HepG2 (cell line): ENCODE data around the gene ZNF526. TPM values are rescaled to one million over a fixed set of nuclear protein-coding genes. Genes with fewer than 3 reads are reported as not detected.
A peak's percentile ranks its signal among the peaks of the same experiment; 100 is the strongest.

ENCODE experiments used
- ATAC-seq: fragments of 200-7000 bp; cut with Tn5 transposase; 3 replicates; pipeline ENCODE4 v1.9.1; 2020; ENCODE audit warnings: mild to moderate bottlenecking, moderate library complexity
- BruUV-seq: library from RNA; stranded (reverse); fragments of 400-500 nt; replicated peaks from 2 replicates; lab custom pipeline; 2021; lab: Mats Ljungman, UMichigan
- CTCF ChIA-PET: fragments of 300-600 bp; formaldehyde crosslinking; extraction: SDS; loops from one replicate; lab custom pipeline; 2021; ENCODE audit warnings: low total read pairs, inconsistent platforms, low intra/inter-chr PET ratio; lab: Yijun Ruan, JAX
- POLR2A ChIA-PET: fragments of 350-600 bp; sonication (Branson Sonifier 250); formaldehyde crosslinking; loops from one replicate; lab custom pipeline; 2020; ENCODE audit warnings: antibody characterized with exemption, inconsistent platforms; lab: Yijun Ruan, JAX
- DNase-seq: peaks from one replicate; pipeline ENCODE4 v3.0.0-alpha.2; 2015; ENCODE audit warnings: low spot score
- FAIRE-seq: peaks from 3 replicates; lab custom pipeline; 2011; peaks lifted over from hg19 to GRCh38; lab: Jason Lieb, UNC
- H2AFZ ChIP-seq: one replicate; pipeline ENCODE4 v1.6.1; 2011; ENCODE audit warnings: low read length, inconsistent platforms
- H3K27ac ChIP-seq: fragments of 300-600 bp; 3 replicates; pipeline ENCODE4 v1.8.0; 2011; ENCODE audit warnings: mixed run types, mild to moderate bottlenecking, mixed read lengths, low read length, inconsistent platforms; ENCODE audit not compliant: insufficient read depth; ENCODE audit errors: extremely low read length
- H3K27me3 ChIP-seq, 2 experiments: fragments of 200-600 bp in 1 of 2; 2 replicates in 1 of 2; 3 replicates in 1 of 2; pipeline versions ENCODE4 v1.6.0 to v1.8.0; 2011; ENCODE audit warnings: low read length in 2 of 2, mild to moderate bottlenecking in 2 of 2, moderate library complexity in 2 of 2, inconsistent platforms in 1 of 2; ENCODE audit not compliant: insufficient read depth in 2 of 2, control insufficient read depth in 1 of 2
- H3K36me3 ChIP-seq, 2 experiments: fragments of 200-600 bp in 1 of 2; replicated peaks in 1 of 2; 2 replicates in 1 of 2; 3 replicates in 1 of 2; pipeline versions ENCODE4 v1.5.1 to v1.8.0; 2011; ENCODE audit warnings: low read length in 2 of 2, inconsistent platforms in 1 of 2; ENCODE audit not compliant: insufficient read depth in 2 of 2, control insufficient read depth in 1 of 2
- H3K4me1 ChIP-seq: 2 replicates; pipeline ENCODE4 v1.5.1; 2012; ENCODE audit warnings: low read length, inconsistent platforms; ENCODE audit not compliant: insufficient read depth
- H3K4me2 ChIP-seq: 2 replicates; pipeline ENCODE4 v1.6.0; 2011; ENCODE audit warnings: low read depth, low read length, inconsistent platforms
- H3K4me3 ChIP-seq, 3 experiments: fragments of 200-600 bp in 1 of 3; sonication (generic), shearing (Covaris generic) in 1 of 3; replicated peaks in 1 of 3; 2 replicates each; pipeline ENCODE4 v1.5.1; 2011 to 2016; ENCODE audit warnings: low read length in 3 of 3, inconsistent platforms in 2 of 3, low read depth in 2 of 3, mild to moderate bottlenecking in 2 of 3, control low read depth in 1 of 3, mixed read lengths in 1 of 3; ENCODE audit not compliant: insufficient read depth in 1 of 3
- H3K79me2 ChIP-seq: one replicate; pipeline ENCODE4 v1.6.1; 2011; ENCODE audit warnings: low read length, inconsistent platforms; ENCODE audit not compliant: insufficient read depth
- H3K9ac ChIP-seq: 2 replicates; pipeline ENCODE4 v1.6.0; 2011; ENCODE audit warnings: mild to moderate bottlenecking, low read depth, low read length, inconsistent platforms; ENCODE audit not compliant: insufficient read depth
- H3K9me3 ChIP-seq: 2 replicates; pipeline ENCODE4 v1.5.1; 2012; ENCODE audit warnings: mild to moderate bottlenecking, low read length
- H4K20me1 ChIP-seq: 2 replicates; pipeline ENCODE4 v1.6.0; 2011; ENCODE audit warnings: inconsistent platforms, mild to moderate bottlenecking, low read length, moderate library complexity; ENCODE audit not compliant: insufficient read depth
- CHCHD3 ChIP-seq: sonication (generic); formaldehyde crosslinking; IDR thresholded peaks from 2 replicates; pipeline ENCODE4 v1.8.0; 2022; ENCODE audit warnings: mild to moderate bottlenecking, missing genetic modification reagents, moderate library complexity
- DPF2 ChIP-seq: sonication (generic); formaldehyde crosslinking; IDR thresholded peaks from 2 replicates; pipeline ENCODE4 v1.4.0; 2020; ENCODE audit warnings: mild to moderate bottlenecking, low read depth, missing genetic modification reagents, borderline replicate concordance
- HDAC2 ChIP-seq: sonication (generic); formaldehyde crosslinking; IDR thresholded peaks from 2 replicates; pipeline ENCODE4 v1.4.0; 2020; ENCODE audit warnings: missing genetic modification reagents
- HNRNPLL ChIP-seq: fragments of 200-400 bp; formaldehyde crosslinking; IDR thresholded peaks from 2 replicates; pipeline ENCODE4 v1.6.1; 2017; ENCODE audit warnings: mild to moderate bottlenecking, low read depth, low read length; ENCODE audit not compliant: poor library complexity, severe bottlenecking
- NFYC ChIP-seq: IDR thresholded peaks from 2 replicates; pipeline ENCODE4 v1.6.1; 2016; ENCODE audit warnings: missing genetic modification reagents, missing compliant biosample characterization
- PHF20 ChIP-seq: sonication (generic); formaldehyde crosslinking; IDR thresholded peaks from 2 replicates; pipeline ENCODE4 v1.5.0; 2020; ENCODE audit warnings: mild to moderate bottlenecking, missing genetic modification reagents
- RNF219 ChIP-seq: sonication (generic); formaldehyde crosslinking; IDR thresholded peaks from 2 replicates; pipeline ENCODE4 v1.5.0; 2020; ENCODE audit warnings: mild to moderate bottlenecking, missing genetic modification reagents
- STAG1 ChIP-seq: sonication (generic); formaldehyde crosslinking; IDR thresholded peaks from 2 replicates; pipeline ENCODE4 v1.4.0; 2020; ENCODE audit warnings: missing genetic modification reagents
- TCF7L2 ChIP-seq: IDR thresholded peaks from 2 replicates; pipeline ENCODE4 v1.6.1; 2011; ENCODE audit warnings: mild to moderate bottlenecking, low read depth, low read length, moderate library complexity
- ZBTB3 ChIP-seq: sonication (generic); formaldehyde crosslinking; IDR thresholded peaks from 2 replicates; pipeline ENCODE4 v1.4.0; 2020; ENCODE audit warnings: low read depth, mild to moderate bottlenecking, moderate library complexity, missing genetic modification reagents, borderline replicate concordance
- WGBS: methylation state at CpG from one replicate; pipeline ENCODE4 v1.1.6; 2017; ENCODE audit warnings: low lambda C conversion rate; 5-methylcytosine and 5-hydroxymethylcytosine counted together
- in situ Hi-C: cut with HindIII; loops from 2 replicates; pipeline ENCODE4 v1.10.0; 2017; ENCODE audit warnings: low pct_unique_long_range_greater_than_20kb; ENCODE audit not compliant: extremely low pct_ligation_motif_present
- intact Hi-C: fragments of 100-400 bp; cut with micrococcal nuclease; formaldehyde crosslinking; loops from one replicate; pipeline ENCODE4 v1.10.0; 2022; ENCODE audit not compliant: unreplicated experiment
- polyA plus RNA-seq, 8 experiments: library from polyadenylated mRNA; depleted of rRNA in 3 of 8; stranded (reverse) in 7 of 8; unstranded in 1 of 8; fragments of >200 nt; fragmentation: Illumina TruSeq in 4 of 8; extraction: Trizol in 4 of 8; gene quantifications; 2 replicates each; pipeline versions ENCODE4 v1.2.1 to v1.2.3, GENCODE V29; 2011 to 2016; ENCODE audit warnings: low read depth in 4 of 8, missing spikeins in 1 of 8, mixed read lengths in 1 of 8; ENCODE audit not compliant: insufficient read depth in 1 of 8
- total RNA-seq, 5 experiments: library from RNA; depleted of rRNA; stranded (reverse); fragments of >200 nt; fragmentation: Illumina TruSeq; extraction: Trizol; gene quantifications; 2 replicates each; pipeline ENCODE4 v1.2.3, GENCODE V29; 2016; ENCODE audit warnings: low read depth in 1 of 5
- TF ChIP-seq, protein P1 (sequence below): IDR thresholded peaks from 2 replicates; pipeline ENCODE4 v1.6.1; 2016; ENCODE audit warnings: missing biosample characterization, missing genetic modification reagents, low read depth
- TF ChIP-seq, protein P2 (sequence below): sonication (generic); formaldehyde crosslinking; conservative IDR thresholded peaks from 2 replicates; pipeline ENCODE4 v1.4.0; 2020; ENCODE audit warnings: missing genetic modification reagents
- TF ChIP-seq, protein P3 (sequence below): sonication (generic); formaldehyde crosslinking; IDR thresholded peaks from 2 replicates; pipeline ENCODE4 v1.4.0; 2020; ENCODE audit warnings: missing genetic modification reagents, borderline replicate concordance

ZNF526 gene
- total and polyA plus RNA-seq, 2 of the 13 experiments (the other 11 are each of a cell fraction or from before 2014, with no cell fraction given), result 3.3 to 8.4 TPM

DNA sequence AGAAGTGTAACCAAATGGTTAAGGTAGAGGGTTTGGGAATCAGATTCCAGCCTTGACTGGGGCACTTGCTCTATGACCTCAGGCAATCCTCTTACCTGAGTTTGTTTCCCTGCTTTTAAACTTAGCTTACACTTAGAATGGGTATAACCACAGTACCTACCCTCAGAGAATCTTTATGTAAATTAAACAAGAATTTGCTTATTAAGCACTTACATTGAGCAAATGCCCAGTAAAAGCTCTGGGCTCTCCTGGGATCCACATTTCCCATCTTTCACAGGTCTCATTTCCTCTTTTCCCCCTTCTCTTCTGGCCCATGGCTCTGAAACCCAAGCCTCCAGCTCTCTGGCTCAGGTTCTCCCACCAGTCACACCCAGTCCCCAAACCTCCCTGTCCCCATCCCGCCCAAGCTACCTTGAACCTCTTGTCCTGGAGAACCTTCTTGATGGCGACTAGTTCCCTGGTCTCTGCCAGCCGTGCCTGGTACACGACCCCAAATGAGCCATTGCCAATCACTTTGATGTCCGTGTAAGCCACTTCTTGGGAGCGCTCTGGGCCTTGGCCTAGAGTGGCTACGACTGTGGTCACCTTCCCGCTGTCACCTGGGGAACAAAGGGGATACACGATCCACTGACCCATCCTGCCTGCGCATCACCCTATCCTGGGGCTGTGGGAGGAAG, 19.6 kb downstream of the ZNF526 start (continued):
- TF ChIP-seq, protein P1, sequence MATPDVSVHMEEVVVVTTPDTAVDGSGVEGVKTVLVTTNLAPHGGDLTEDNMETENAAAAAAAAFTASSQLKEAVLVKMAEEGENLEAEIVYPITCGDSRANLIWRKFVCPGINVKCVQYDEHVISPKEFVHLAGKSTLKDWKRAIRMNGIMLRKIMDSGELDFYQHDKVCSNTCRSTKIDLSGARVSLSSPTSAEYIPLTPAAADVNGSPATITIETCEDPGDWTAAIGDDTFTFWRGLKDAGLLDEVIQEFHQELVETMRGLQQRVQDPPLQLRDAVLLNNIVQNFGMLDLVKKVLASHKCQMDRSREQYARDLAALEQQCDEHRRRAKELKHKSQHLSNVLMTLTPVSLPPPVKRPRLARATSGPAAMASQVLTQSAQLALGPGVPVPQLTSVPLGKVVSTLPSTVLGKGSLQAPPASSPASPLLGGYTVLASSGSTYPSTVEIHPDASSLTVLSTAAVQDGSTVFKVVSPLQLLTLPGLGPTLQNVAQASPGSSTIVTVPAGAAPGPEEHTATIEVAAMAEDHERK (CRISPR knock-in tag), result no peak

- intact Hi-C loops, result no loop called here
- BruUV-seq, result no TSS peak
- ATAC-seq (no peak), FAIRE-seq (no peak), DNase-seq (no peak)
- H3K79me2 ChIP-seq, result peaks cover 20% of the 10 kb centered on the region
- 98% methylated on average over 3 of the region's 3 CpGs for WGBS
- H3K4me2 ChIP-seq, result peak overlapping the region; percentile 75
- peak overlapping the region; percentile 58 for H3K27ac ChIP-seq
- H3K4me3 ChIP-seq, result peak overlapping the region; percentile 79 to 90 (median 81)
- CTCF ChIA-PET, result no interaction called here
- H4K20me1 ChIP-seq, result peaks cover 5% of the 10 kb centered on the region; the same call in 1 of the 2 replicates
- H3K4me1 ChIP-seq, result peaks cover 35% of the 10 kb centered on the region
- no peak overlapping the region for H2AFZ ChIP-seq
- H3K9ac ChIP-seq, result peak overlapping the region; percentile 97
- peaks cover 3 to 25% of the 10 kb centered on the region in 2 experiments; a peak in 4 of 5 replicates for H3K36me3 ChIP-seq
- no peaks in the 10 kb centered on the region for H3K9me3 ChIP-seq
- POLR2A ChIA-PET, result interaction anchor here (2.9 to 3.2 kb wide), 2 partner anchors 12 to 24 kb away, joined by 13 to 19 read pairs; partner anchors contain the start of gene DEDD2
- no peaks in the 10 kb centered on the region; a peak in 1 of 5 replicates for H3K27me3 ChIP-seq
- in situ Hi-C loops, result no loop called here
- no peak for TF ChIP-seq CHCHD3 (CRISPR knock-in tag)
- TF ChIP-seq PHF20 (CRISPR knock-in tag), result no peak
- TF ChIP-seq, protein P2, sequence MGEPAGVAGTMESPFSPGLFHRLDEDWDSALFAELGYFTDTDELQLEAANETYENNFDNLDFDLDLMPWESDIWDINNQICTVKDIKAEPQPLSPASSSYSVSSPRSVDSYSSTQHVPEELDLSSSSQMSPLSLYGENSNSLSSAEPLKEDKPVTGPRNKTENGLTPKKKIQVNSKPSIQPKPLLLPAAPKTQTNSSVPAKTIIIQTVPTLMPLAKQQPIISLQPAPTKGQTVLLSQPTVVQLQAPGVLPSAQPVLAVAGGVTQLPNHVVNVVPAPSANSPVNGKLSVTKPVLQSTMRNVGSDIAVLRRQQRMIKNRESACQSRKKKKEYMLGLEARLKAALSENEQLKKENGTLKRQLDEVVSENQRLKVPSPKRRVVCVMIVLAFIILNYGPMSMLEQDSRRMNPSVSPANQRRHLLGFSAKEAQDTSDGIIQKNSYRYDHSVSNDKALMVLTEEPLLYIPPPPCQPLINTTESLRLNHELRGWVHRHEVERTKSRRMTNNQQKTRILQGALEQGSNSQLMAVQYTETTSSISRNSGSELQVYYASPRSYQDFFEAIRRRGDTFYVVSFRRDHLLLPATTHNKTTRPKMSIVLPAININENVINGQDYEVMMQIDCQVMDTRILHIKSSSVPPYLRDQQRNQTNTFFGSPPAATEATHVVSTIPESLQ (CRISPR knock-in tag), result no peak
- no peak for TF ChIP-seq HDAC2 (CRISPR knock-in tag)
- TF ChIP-seq HNRNPLL, result no peak
- TF ChIP-seq NFYC (CRISPR knock-in tag), result no peak
- no peak for TF ChIP-seq TCF7L2
- TF ChIP-seq RNF219 (CRISPR knock-in tag), result no peak
- TF ChIP-seq, protein P3, sequence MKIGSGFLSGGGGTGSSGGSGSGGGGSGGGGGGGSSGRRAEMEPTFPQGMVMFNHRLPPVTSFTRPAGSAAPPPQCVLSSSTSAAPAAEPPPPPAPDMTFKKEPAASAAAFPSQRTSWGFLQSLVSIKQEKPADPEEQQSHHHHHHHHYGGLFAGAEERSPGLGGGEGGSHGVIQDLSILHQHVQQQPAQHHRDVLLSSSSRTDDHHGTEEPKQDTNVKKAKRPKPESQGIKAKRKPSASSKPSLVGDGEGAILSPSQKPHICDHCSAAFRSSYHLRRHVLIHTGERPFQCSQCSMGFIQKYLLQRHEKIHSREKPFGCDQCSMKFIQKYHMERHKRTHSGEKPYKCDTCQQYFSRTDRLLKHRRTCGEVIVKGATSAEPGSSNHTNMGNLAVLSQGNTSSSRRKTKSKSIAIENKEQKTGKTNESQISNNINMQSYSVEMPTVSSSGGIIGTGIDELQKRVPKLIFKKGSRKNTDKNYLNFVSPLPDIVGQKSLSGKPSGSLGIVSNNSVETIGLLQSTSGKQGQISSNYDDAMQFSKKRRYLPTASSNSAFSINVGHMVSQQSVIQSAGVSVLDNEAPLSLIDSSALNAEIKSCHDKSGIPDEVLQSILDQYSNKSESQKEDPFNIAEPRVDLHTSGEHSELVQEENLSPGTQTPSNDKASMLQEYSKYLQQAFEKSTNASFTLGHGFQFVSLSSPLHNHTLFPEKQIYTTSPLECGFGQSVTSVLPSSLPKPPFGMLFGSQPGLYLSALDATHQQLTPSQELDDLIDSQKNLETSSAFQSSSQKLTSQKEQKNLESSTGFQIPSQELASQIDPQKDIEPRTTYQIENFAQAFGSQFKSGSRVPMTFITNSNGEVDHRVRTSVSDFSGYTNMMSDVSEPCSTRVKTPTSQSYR, result no peak
- TF ChIP-seq DPF2 (CRISPR knock-in tag), result no peak
- TF ChIP-seq ZBTB3 (CRISPR knock-in tag), result no peak
- no peak for TF ChIP-seq STAG1 (CRISPR knock-in tag)
Observed at GRCh38 chr19:42241279-42241678, 21.2 kb downstream of the ZNF526 start.
